COR-L47 (cell line): Measurements from ENCODE around the gene WDR31.
A peak's percentile ranks its signal among the peaks of the same experiment; 100 is the strongest.
"Not testable (repeated sequence)": the region's sequence is repeated elsewhere in the genome, so short reads cannot be mapped to it uniquely, and the experiment has no call there.

ENCODE experiments used
- DNase-seq: peaks from one replicate; lab custom pipeline; 2025; lab: John Stamatoyannopoulos, UW

The WDR31 gene

GRCh38 chr9:113340011-113340699 is at the start of gene WDR31:
Gene WDR31, minus strand, starts transcription at chr9:113340275. Its CDS starts 8,253 bp downstream, at chr9:113332022.
- DNase-seq, result peak; percentile 83

- no peak for DNase-seq
Measured at GRCh38 chr9:113389451-113389850, 49.4 kb upstream of the WDR31 start.

GRCh38 chr9:113388833-113389232 is 48.8 kb upstream of the WDR31 start:
- no peak for DNase-seq

- no peak for DNase-seq
Measured at GRCh38 chr9:113387560-113388230, 47.6 kb upstream of the WDR31 start.

DNA sequence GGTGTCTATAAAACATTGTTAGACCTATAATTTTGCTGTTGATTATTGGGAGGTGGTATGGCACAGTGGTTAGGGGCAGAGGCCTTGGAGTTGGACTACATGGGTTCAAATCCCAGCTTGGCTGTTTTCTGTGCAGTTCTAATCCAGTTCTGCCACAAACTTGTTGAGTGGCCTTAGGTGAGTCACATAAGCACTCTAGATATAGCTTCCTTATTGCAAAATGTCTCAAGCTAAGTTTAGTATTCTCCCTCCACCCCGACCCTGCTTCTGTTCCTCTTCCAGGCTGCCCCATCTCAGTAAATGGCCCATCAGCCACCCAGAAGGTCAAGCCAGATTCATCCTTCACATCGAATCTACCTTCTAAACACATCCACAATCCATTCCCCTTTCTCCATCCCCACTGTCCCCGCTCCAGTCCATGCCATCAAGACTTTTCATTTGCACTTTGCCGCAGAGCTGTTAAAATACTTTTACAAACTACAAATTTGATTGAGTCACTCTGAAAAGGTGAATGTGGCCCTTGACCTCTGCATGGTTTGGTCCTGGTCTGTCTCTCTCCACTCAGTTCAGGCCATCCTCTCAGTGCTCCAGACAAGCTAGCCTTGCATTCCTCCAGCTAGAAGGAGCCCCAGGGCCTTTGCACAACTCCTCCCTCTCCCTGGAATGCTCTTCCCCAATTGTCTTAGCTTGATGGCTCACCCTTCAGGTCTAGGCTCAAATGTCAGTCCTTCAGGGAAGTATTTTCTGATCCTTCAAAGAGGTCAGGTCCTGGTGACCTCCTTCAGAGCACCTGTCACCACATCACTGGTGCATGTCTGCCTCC is 46.7 kb upstream of the WDR31 start:
- DNase-seq, result no peak

DNA sequence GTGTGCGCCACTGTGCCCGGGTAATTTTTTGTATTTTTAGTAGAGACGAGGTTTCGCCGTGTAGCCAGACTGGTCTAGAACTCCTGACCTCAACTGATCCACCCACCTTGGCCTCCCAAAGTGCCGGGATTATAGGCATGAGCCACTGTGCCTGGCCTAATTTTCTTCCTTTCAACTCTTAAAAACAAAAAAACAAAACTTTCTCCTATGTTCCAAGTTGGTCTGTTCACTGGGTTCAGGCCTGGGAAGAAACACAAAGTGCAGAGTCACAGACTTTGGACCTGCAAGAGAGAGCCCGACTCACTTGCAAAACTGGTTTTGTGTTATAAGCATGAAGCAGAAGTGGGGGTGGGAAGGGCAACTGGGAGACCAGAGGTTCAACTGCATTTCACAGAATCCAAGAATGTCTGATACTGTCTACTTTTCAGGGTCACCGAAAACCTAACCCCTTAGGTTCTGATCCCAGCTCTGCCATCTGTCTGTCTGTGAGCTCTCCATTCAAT is 41.9 kb upstream of the WDR31 start:
- no peak for DNase-seq

GRCh38 chr9:113381441-113381840 is 41.4 kb upstream of the WDR31 start:
- DNase-seq, result not testable (repeated sequence)

DNA sequence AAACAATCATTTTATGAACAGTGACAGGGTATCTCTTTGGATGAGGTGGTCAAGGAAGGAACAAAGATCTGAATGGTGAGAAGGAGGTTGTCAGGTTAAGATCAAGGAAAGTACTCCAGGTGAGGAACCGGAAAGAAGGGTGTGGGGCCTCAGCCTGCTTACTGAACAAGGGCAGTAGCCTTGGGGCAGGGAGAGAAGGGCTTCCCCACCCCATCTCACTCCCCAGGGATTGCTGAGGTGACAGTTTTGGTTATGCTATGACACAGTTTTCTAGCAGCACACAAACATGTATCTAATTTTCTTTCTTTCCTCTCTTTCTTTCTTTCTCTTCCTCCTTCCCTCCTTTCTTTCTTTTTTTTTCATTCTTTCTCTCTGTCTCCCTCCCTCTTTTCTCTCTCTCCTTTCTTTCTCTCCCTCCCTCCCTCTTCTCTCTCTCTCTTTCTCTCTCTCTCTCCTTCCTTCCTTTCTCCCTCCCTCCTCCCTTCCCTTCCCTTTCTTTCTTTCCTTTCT is 40.8 kb upstream of the WDR31 start:
- DNase-seq, result no peak

- not testable (repeated sequence) for DNase-seq
Measured at GRCh38 chr9:113379829-113380210, 39.7 kb upstream of the WDR31 start.

DNA sequence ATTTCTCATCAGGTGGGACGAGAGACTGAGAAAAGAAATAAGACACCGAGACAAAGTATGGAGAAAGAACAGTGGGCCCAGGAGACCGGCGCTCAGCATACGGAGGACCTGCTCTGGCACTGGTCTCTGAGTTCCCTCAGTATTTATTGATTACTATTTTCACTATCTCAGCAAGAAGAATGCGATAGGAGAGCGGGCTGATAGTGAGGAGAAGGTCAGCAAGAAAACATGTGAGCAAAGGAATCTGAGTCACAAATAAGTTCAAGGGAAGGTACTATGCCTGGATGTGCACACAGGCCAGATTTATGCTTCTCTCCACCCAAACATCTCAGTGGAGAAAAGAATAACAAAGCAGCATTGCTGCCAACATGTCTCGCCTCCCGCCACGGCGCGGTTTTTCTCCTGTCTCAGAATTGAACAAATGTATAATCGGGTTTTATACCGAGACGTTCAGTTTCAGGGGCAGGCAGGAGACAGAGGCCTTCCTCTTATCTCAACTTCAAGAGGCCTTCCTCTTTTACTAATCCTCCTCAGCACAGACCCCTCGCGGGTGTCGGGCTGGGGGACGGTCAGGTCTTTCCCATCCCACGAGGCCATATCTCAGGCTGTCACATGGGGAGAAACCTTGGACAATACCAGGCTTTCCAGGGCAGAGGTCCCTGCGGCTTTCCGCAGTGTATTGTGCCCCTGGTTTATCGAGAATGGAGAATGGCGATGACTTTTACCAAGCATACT is 39.2 kb upstream of the WDR31 start:
- DNase-seq, result not testable (repeated sequence)

DNA sequence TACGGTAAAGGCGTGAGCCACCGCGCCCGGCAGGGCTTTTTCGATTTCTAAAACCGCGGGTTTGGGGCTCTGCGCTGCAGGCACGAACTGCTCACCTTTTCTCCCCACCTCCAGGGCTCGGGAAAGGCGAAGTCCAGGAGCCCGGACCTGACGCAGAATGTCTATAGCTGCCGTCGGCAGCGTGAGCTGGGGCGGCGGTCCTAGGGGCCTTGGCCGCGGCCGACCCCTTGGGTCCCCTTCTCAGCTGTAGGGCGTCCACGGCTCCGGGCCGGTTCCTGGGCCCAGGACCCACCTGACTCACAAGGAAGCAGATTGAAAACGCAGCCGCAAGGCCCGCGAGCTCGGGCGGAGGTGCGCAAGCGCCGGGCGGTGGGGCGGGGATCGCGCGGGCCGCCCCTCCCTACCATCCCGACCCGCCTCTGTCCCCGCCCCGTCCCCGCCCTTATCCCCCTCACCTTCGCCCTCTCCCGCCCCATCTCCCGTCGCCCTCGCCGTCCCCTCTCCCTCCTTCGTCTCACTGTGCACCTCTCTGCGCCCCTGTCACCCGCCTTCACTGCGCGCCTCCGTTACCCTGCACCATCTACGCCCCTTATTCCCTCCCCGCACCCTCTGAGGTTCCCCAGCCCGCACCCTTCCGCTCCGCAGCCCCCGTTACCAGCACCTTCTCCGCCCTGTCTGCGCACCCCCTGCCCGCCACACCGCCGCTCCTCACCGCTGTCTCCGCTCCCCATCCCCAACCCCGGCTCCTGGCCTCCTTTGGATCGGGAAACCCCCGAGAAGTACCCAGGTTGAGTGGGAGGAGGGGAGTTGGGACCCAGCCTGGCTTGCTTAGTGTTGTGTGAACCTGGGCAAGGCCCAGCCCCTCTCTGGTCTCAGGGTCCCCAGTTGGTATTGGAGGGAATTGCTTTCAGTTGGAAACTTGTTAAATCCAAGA is 36.8 kb upstream of the WDR31 start, which contains the start of gene HDHD3:
Gene HDHD3, minus strand, starts transcription at position 353 of the 934 bp plus-strand sequence. CDS start 2,632 bp downstream, outside the sequence.
- DNase-seq, result peak; percentile 65

- no peak for DNase-seq
Measured at GRCh38 chr9:113375057-113376023, 35.3 kb upstream of the WDR31 start.

- DNase-seq, result no peak
Measured at GRCh38 chr9:113373676-113374392, 33.8 kb upstream of the WDR31 start.

GRCh38 chr9:113373256-113373655 is 33.2 kb upstream of the WDR31 start:
- no peak for DNase-seq

- no peak for DNase-seq
Measured at GRCh38 chr9:113372059-113372458, 32.0 kb upstream of the WDR31 start.

- DNase-seq, result no peak
Measured at GRCh38 chr9:113370806-113371325, 30.8 kb upstream of the WDR31 start.

DNA sequence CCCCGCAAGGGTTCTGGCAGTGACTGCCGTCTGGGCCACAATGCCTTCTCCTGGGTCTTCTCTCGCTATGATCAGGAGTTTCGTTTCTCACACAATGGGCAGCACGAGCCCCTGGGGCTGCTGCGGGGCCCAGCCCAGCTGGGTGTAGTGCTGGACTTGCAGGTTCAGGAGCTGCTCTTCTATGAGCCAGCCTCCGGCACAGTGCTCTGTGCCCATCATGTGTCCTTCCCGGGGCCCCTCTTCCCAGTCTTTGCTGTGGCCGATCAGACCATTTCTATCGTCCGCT is 29.7 kb upstream of the WDR31 start:
- DNase-seq, result no peak
